ENCODE data around the gene KY.

KY gene

GRCh38 chr3:134681522-134681900 lies 30.7 kb upstream of the KY start:
- H3K27ac ChIP-seq (ENCODE audit: insufficient read depth in 1 of 2, low read depth in 1 of 2, low read length in 2 of 2, poor library complexity in 1 of 2, severe bottlenecking in 2 of 2): no peak overlapping the region
- DNase-seq: no peak
- no peaks in the 10 kb centered on the region for H3K27me3 ChIP-seq (replicated peaks in 2 of 5; ENCODE audit: control insufficient read depth in 4 of 5, insufficient read depth in 5 of 5, low read length in 4 of 5)
- no peak overlapping the region for H3K4me3 ChIP-seq (ENCODE audit: control insufficient read depth in 1 of 7, extremely low read depth in 1 of 7, insufficient read depth in 4 of 7, low read depth in 2 of 7, low read length in 6 of 7)
- no peaks in the 10 kb centered on the region for H3K9me3 ChIP-seq (ENCODE audit: control extremely low read depth in 1 of 5, control insufficient read depth in 4 of 5, insufficient read depth in 2 of 5, low read depth in 1 of 5, low read length in 4 of 5)
- ChIA-PET CTCF (no interaction called here), POLR2A (no interaction called here)
- no peaks in the 10 kb centered on the region for H3K36me3 ChIP-seq (ENCODE audit: control insufficient read depth in 4 of 4, insufficient read depth in 4 of 4, low read length in 3 of 4)
- no peaks in the 10 kb centered on the region for H3K4me1 ChIP-seq (ENCODE audit: control extremely low read depth in 1 of 4, control insufficient read depth in 4 of 4, insufficient read depth in 4 of 4, low read length in 3 of 4)
- WGBS (ENCODE audit: insufficient coverage): 98% methylated on average over 4 of the region's 6 CpGs

GRCh38 chr3:134680796-134681521 lies 30.1 kb upstream of the KY start:
- Histone ChIP-seq H3K27me3 (replicated peaks in 2 of 5; ENCODE audit: control insufficient read depth in 4 of 5, insufficient read depth in 5 of 5, low read length in 4 of 5) (no peaks in the 10 kb centered on the region), H3K36me3 (ENCODE audit: control insufficient read depth in 4 of 4, insufficient read depth in 4 of 4, low read length in 3 of 4) (no peaks in the 10 kb centered on the region), H3K27ac (ENCODE audit: insufficient read depth in 1 of 2, low read depth in 1 of 2, low read length in 2 of 2, poor library complexity in 1 of 2, severe bottlenecking in 2 of 2) (no peak overlapping the region), H3K4me1 (ENCODE audit: control extremely low read depth in 1 of 4, control insufficient read depth in 4 of 4, insufficient read depth in 4 of 4, low read length in 3 of 4) (no peaks in the 10 kb centered on the region), H3K9me3 (ENCODE audit: control extremely low read depth in 1 of 5, control insufficient read depth in 4 of 5, insufficient read depth in 2 of 5, low read depth in 1 of 5, low read length in 4 of 5) (peaks cover 0 to 2% (median 0%) of the 10 kb centered on the region in 5 experiments), H3K4me3 (ENCODE audit: control insufficient read depth in 1 of 7, extremely low read depth in 1 of 7, insufficient read depth in 4 of 7, low read depth in 2 of 7, low read length in 6 of 7) (no peak overlapping the region)
- ChIA-PET POLR2A (no interaction called here), CTCF (no interaction called here)
- no peak for DNase-seq
- 93% methylated on average over 9 of the region's 10 CpGs for WGBS (ENCODE audit: insufficient coverage)

DNA sequence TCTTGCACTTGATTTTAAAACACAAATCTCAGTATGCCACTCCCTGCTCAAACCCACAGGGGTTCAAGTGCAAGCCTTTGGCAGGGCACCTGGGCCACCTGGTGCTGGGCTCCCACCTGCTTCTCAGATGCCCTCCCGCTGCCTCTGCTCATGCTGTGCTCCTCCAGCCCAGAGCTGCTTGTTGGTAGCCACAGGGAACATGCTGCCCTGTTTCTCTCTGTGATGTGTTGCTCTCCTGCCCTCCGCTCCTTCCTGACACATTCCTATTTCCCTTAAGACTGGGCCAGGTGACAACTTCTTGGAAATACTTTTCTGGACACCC lies 27.1 kb upstream of the KY start:
- ChIA-PET POLR2A (no interaction called here), CTCF (interaction anchor here (1.0 to 1.7 kb wide), 3 partner anchors 10 to 77 kb away, joined by 3 to 4 read pairs (median 3); no protein-coding TSS in a partner anchor)
- H3K9me3 ChIP-seq (ENCODE audit: control extremely low read depth in 1 of 5, control insufficient read depth in 4 of 5, insufficient read depth in 2 of 5, low read depth in 1 of 5, low read length in 4 of 5): peaks cover 2 to 25% (median 2%) of the 10 kb centered on the region in 5 experiments
- no peaks in the 10 kb centered on the region for H3K36me3 ChIP-seq (ENCODE audit: control insufficient read depth in 4 of 4, insufficient read depth in 4 of 4, low read length in 3 of 4)
- 100% methylated on average over 2 of the region's 2 CpGs for WGBS (ENCODE audit: insufficient coverage)
- H3K4me3 ChIP-seq (ENCODE audit: control insufficient read depth in 1 of 7, extremely low read depth in 1 of 7, insufficient read depth in 4 of 7, low read depth in 2 of 7, low read length in 6 of 7): no peak overlapping the region
- no peak for DNase-seq
- no peaks in the 10 kb centered on the region for H3K27me3 ChIP-seq (replicated peaks in 2 of 5; ENCODE audit: control insufficient read depth in 4 of 5, insufficient read depth in 5 of 5, low read length in 4 of 5)
- H3K27ac ChIP-seq (ENCODE audit: insufficient read depth in 1 of 2, low read depth in 1 of 2, low read length in 2 of 2, poor library complexity in 1 of 2, severe bottlenecking in 2 of 2): no peak overlapping the region
- H3K4me1 ChIP-seq (ENCODE audit: control extremely low read depth in 1 of 4, control insufficient read depth in 4 of 4, insufficient read depth in 4 of 4, low read length in 3 of 4): no peaks in the 10 kb centered on the region

- peak; percentile 13 to 39 (median 29) for DNase-seq
- Histone ChIP-seq H3K27me3 (replicated peaks in 2 of 5; ENCODE audit: control insufficient read depth in 4 of 5, insufficient read depth in 5 of 5, low read length in 4 of 5) (no peaks in the 10 kb centered on the region), H3K9me3 (ENCODE audit: control extremely low read depth in 1 of 5, control insufficient read depth in 4 of 5, insufficient read depth in 2 of 5, low read depth in 1 of 5, low read length in 4 of 5) (peaks cover 2 to 25% (median 2%) of the 10 kb centered on the region in 5 experiments), H3K4me3 (ENCODE audit: control insufficient read depth in 1 of 7, extremely low read depth in 1 of 7, insufficient read depth in 4 of 7, low read depth in 2 of 7, low read length in 6 of 7) (no peak overlapping the region), H3K27ac (ENCODE audit: insufficient read depth in 1 of 2, low read depth in 1 of 2, low read length in 2 of 2, poor library complexity in 1 of 2, severe bottlenecking in 2 of 2) (no peak overlapping the region), H3K36me3 (ENCODE audit: control insufficient read depth in 4 of 4, insufficient read depth in 4 of 4, low read length in 3 of 4) (no peaks in the 10 kb centered on the region), H3K4me1 (ENCODE audit: control extremely low read depth in 1 of 4, control insufficient read depth in 4 of 4, insufficient read depth in 4 of 4, low read length in 3 of 4) (no peaks in the 10 kb centered on the region)
- POLR2A ChIA-PET: no interaction called here
- WGBS (ENCODE audit: insufficient coverage): 70% methylated on average over 8 of the region's 11 CpGs
- CTCF ChIA-PET: interaction anchor here (1.0 kb wide), 2 partner anchors 11 to 76 kb away, joined by 3 read pairs; no protein-coding TSS in a partner anchor
These were observed 26.6 kb upstream of the KY start for GRCh38 chr3:134677196-134677986.

DNA sequence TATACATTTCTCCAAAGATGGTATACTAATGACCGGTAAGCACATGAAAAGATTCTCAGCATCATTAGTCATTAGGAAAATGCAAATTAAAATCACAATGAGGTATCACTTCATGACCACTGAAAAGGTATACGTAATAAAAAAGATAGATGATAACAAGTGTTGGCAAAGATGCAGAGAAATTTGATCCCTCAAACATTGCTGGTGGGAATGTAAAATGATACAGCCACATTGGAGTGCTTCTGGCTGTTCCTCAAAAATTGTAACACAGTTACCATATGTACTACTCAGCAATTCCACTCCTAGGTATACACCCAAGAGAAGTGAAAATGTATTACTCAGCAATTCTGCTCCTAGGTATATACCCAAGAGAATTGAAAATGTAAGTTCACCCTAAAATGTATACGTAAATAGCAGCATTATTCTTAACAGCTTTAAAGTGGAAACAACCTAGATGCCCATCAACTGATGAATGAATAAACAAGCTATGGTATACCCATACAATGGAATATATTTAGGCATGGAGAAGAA lies 25.0 kb upstream of the KY start:
- no peaks in the 10 kb centered on the region for H3K27me3 ChIP-seq (replicated peaks in 2 of 5; ENCODE audit: control insufficient read depth in 4 of 5, insufficient read depth in 5 of 5, low read length in 4 of 5)
- no peak for DNase-seq
- ChIA-PET POLR2A (no interaction called here), CTCF (no interaction called here)
- H3K27ac ChIP-seq (ENCODE audit: insufficient read depth in 1 of 2, low read depth in 1 of 2, low read length in 2 of 2, poor library complexity in 1 of 2, severe bottlenecking in 2 of 2): no peak overlapping the region
- H3K9me3 ChIP-seq (ENCODE audit: control extremely low read depth in 1 of 5, control insufficient read depth in 4 of 5, insufficient read depth in 2 of 5, low read depth in 1 of 5, low read length in 4 of 5): peaks cover 2 to 25% (median 2%) of the 10 kb centered on the region in 5 experiments
- H3K4me3 ChIP-seq (ENCODE audit: control insufficient read depth in 1 of 7, extremely low read depth in 1 of 7, insufficient read depth in 4 of 7, low read depth in 2 of 7, low read length in 6 of 7): no peak overlapping the region
- H3K36me3 ChIP-seq (ENCODE audit: control insufficient read depth in 4 of 4, insufficient read depth in 4 of 4, low read length in 3 of 4): no peaks in the 10 kb centered on the region
- 83% methylated on average over 1 of the region's 3 CpGs for WGBS (ENCODE audit: insufficient coverage)
- no peaks in the 10 kb centered on the region for H3K4me1 ChIP-seq (ENCODE audit: control extremely low read depth in 1 of 4, control insufficient read depth in 4 of 4, insufficient read depth in 4 of 4, low read length in 3 of 4)

GRCh38 chr3:134672571-134672970 lies 21.7 kb upstream of the KY start:
- WGBS (ENCODE audit: insufficient coverage): 97% methylated on average over 5 of the region's 5 CpGs
- no peak for DNase-seq
- Histone ChIP-seq H3K27me3 (replicated peaks in 2 of 5; ENCODE audit: control insufficient read depth in 4 of 5, insufficient read depth in 5 of 5, low read length in 4 of 5) (peaks cover 0 to 2% (median 0%) of the 10 kb centered on the region in 5 experiments), H3K36me3 (ENCODE audit: control insufficient read depth in 4 of 4, insufficient read depth in 4 of 4, low read length in 3 of 4) (no peaks in the 10 kb centered on the region), H3K4me3 (ENCODE audit: control insufficient read depth in 1 of 7, extremely low read depth in 1 of 7, insufficient read depth in 4 of 7, low read depth in 2 of 7, low read length in 6 of 7) (no peak overlapping the region), H3K4me1 (ENCODE audit: control extremely low read depth in 1 of 4, control insufficient read depth in 4 of 4, insufficient read depth in 4 of 4, low read length in 3 of 4) (no peaks in the 10 kb centered on the region), H3K9me3 (ENCODE audit: control extremely low read depth in 1 of 5, control insufficient read depth in 4 of 5, insufficient read depth in 2 of 5, low read depth in 1 of 5, low read length in 4 of 5) (peaks cover 2 to 25% (median 2%) of the 10 kb centered on the region in 5 experiments), H3K27ac (ENCODE audit: insufficient read depth in 1 of 2, low read depth in 1 of 2, low read length in 2 of 2, poor library complexity in 1 of 2, severe bottlenecking in 2 of 2) (no peak overlapping the region)
- ChIA-PET CTCF (interaction anchor here (1.4 kb wide), 1 partner anchor 16 kb away, joined by 3 read pairs; no protein-coding TSS in a partner anchor), POLR2A (no interaction called here)

DNA sequence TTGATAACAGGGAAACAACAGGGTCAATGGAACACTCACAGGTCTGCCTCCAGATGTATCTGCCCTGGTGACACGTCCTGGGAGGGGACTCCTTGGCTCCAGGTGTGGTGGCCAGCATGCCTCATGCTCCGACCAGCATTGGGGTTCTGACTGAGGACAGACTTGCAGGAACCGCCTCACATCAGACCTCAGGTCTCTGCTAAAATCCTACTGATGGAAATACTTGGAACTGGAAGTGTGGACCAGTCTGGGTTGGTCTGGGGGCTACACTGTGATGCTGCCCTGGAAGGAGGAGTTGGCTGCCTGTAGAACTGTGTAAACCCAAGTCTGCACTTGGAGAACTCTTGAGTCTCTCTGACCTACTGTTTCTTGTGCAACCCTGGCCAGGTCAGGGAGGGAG lies 17.1 kb upstream of the KY start:
- 71% methylated on average over 3 of the region's 3 CpGs for WGBS (ENCODE audit: insufficient coverage)
- CTCF ChIA-PET: interaction anchor here (3.1 kb wide), 1 partner anchor 67 kb away, joined by 7 read pairs; no protein-coding TSS in a partner anchor
- Histone ChIP-seq H3K4me1 (ENCODE audit: control extremely low read depth in 1 of 4, control insufficient read depth in 4 of 4, insufficient read depth in 4 of 4, low read length in 3 of 4) (no peaks in the 10 kb centered on the region), H3K27ac (ENCODE audit: insufficient read depth in 1 of 2, low read depth in 1 of 2, low read length in 2 of 2, poor library complexity in 1 of 2, severe bottlenecking in 2 of 2) (no peak overlapping the region), H3K4me3 (ENCODE audit: control insufficient read depth in 1 of 7, extremely low read depth in 1 of 7, insufficient read depth in 4 of 7, low read depth in 2 of 7, low read length in 6 of 7) (no peak overlapping the region), H3K36me3 (ENCODE audit: control insufficient read depth in 4 of 4, insufficient read depth in 4 of 4, low read length in 3 of 4) (no peaks in the 10 kb centered on the region), H3K27me3 (replicated peaks in 2 of 5; ENCODE audit: control insufficient read depth in 4 of 5, insufficient read depth in 5 of 5, low read length in 4 of 5) (peaks cover 0 to 3% (median 0%) of the 10 kb centered on the region in 5 experiments), H3K9me3 (ENCODE audit: control extremely low read depth in 1 of 5, control insufficient read depth in 4 of 5, insufficient read depth in 2 of 5, low read depth in 1 of 5, low read length in 4 of 5) (no peaks in the 10 kb centered on the region)
- DNase-seq: no peak
- POLR2A ChIA-PET: no interaction called here

Measured in common myeloid progenitor, CD34-positive (primary cell).